Measurements from ENCODE around the gene ADAD2.
A peak's percentile ranks its signal among the peaks of the same experiment; 100 is the strongest.

Gene ADAD2

GRCh38 chr16:84176192-84177053, 14.5 kb upstream of the ADAD2 start:
- DNase-seq (ENCODE audit: low read depth in 3 of 3) = no peak

GRCh38 chr16:84177741-84178073, 13.2 kb upstream of the ADAD2 start:
- peak in 1 of 3 donors; percentile 22 for DNase-seq (ENCODE audit: low read depth in 3 of 3)

DNA sequence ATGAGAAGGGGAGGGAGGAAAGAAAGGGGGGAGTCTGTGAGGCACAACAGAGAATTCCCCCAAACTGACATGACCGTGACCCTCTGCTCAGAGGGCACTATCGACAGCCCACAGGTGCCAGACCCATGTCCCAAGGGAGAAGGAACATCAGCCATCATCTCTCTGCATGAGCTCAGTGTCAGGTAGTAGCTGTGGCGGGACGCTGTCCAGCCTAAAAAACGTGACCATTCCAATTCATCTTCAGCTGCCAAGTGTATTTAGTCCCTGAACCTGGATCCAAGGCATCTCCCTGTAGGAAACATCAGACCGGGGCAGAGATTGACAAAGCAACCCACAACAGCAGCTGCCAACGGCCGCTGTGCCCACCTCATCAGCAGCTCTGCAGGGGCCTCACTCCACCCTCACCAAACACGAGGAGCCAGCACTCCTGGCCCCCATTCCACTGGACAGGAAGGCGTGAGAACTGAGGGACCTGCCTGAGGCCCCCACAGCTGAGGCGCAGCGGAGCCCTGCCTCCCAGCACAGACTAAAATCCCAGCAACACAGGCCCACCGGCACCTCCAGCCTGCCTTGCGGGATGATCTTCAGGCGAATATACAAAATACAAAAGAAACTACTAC, 12.7 kb upstream of the ADAD2 start:
- DNase-seq (ENCODE audit: low read depth in 3 of 3) = no peak

GRCh38 chr16:84178892-84179611, 11.9 kb upstream of the ADAD2 start:
- no peak for DNase-seq (ENCODE audit: low read depth in 3 of 3)

DNA sequence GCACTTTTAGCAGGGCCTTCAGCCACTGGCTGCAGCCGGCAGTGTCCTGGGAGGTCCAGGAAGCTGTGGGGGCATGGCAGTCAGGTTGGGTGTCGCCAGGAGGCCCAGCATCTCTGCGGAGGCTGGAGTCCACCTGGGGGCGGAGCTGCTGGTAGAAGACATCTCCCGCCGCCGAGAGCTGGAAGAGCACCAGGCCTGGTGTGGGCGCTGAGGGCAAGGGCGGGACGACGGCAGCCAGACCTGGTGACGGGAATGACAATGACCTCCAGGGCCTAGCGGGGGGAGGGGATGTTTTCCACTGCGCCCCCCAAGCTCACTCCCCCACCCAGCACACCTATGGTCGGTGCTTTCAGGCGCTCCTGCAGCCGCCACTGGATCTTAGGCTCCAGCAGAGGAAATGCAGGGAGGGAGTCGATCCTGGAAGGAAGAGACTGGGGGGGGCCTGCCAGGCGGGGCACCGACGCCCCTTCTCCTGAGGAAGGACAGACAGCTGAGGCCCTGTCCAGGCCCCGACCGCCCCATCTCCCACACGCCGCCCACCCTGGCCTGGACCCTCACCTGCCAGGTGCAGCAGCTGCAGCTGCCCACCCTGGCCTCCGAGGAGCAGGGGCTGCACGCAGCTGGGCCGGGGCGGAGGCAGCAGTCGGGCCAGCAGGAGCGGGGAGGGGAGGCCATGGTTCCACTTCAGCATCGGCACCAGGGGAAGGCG, 11.2 kb upstream of the ADAD2 start:
- no peak for DNase-seq (ENCODE audit: low read depth in 3 of 3)

DNA sequence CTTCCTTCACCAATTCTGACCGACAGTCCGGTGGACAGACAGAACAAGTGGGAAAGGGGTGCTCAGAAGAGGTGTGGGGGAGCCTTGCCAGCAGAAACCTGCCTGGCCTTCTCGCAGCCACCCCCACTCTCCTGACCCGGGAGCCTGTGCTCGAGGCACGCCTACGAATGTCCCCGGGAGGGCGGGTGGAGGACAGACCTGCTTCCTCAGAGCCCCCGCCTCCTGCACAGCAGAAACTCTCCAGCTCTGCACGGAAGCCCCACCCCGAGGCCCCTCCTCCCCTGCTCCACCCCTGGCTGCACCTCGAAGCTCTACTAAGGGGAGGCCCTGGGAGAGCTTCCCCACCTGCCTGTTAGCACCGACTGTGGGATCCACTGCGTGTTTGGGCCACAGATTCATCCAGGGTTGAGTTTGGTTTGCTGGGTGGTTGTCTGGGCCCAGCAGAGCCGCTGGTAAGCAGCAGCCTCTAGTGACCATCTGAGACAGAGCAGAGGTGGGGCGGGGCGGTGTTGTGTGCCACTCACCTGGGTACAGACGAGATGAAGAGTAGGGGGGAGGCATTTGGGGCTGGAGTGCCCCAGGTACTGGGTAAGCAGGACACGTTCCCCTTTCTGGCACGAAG, 10.3 kb upstream of the ADAD2 start:
- DNase-seq (ENCODE audit: low read depth in 3 of 3) = no peak

DNA sequence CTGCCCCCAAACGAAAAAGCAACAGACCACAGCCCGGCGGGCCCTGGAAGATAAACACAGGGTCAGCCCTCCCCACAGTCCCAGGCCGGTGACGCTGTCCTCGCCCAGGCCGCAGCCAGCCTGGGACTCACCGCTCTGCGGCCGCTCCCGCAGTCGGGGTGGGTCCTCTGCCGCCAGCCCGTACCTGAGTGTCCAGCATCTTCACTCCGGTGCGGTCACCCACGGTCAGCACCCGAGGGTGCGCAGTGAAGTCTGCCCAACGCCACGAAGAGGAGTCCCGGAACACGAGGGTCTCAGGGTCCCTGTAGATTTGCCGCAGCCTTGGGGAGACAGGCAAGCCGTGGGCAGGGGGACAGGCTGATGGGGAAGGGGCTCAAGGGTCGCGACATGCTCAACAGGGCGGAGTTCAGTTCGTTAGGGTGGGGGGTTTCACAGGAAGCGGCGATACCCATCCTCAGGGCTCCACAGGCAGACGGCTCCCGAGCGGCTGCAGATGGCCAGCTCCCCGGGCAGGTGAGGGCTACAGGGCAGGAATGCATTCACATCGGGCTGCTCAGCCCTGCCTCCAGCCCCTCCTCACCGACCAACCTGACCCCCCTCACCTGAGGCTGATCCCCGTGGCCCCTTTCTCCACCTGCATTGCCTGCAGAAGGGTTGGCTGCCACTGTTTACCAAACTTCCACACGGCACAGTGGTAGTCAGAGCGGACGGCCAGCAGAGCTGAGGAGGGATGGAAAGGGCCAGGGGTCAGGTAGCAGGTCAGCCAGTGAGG, 9.6 kb upstream of the ADAD2 start:
- no peak for DNase-seq (ENCODE audit: low read depth in 3 of 3)

GRCh38 chr16:84182104-84182503, 8.9 kb upstream of the ADAD2 start:
- DNase-seq (ENCODE audit: low read depth in 3 of 3) = no peak

DNA sequence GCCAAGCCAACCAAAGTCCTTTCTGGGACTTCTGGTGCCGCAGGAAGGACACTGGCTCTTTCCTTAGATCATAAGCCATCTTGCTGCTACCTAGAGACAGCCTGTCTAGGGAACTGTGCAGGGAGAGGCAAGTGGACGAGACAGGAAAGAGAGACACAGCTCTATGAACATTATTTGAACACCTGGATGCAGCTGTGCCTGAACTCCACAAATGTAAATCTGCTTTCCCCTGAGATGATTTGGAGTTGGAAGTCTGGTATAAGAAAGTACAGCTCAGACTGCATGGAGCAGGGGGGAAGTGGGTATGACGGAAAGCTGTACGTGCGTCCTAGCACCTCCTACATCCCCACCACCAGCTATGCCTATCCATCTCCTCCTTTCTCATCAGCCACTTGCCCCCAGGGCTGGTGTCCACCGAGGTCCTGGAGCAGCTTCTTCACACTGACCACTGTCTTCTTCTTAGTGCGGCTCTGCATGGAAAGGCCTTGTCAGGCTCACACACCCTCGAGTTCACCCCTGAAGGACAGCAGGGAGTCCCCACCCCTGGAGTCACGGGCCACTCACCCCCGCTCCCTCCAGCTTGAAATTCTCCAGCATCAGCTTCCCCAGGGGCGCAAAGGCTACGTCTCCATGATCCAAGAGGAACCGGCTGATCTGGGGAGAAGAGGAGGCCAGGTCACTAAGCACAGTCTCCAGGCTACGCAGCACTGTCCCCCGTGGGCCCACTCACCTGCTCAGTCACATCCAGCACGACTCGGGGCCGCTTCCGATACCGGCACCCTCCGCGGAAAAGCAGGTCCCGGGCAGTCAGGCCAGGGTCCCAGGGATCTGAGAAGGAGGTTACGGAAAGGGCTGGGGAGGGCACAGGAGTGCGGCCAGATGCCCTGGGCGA, 8.0 kb upstream of the ADAD2 start:
- no peak for DNase-seq (ENCODE audit: low read depth in 3 of 3)

- DNase-seq (ENCODE audit: low read depth in 3 of 3) = no peak
Measured at GRCh38 chr16:84183572-84183875, 7.4 kb upstream of the ADAD2 start.

GRCh38 chr16:84183911-84184591, 6.9 kb upstream of the ADAD2 start:
- no peak for DNase-seq (ENCODE audit: low read depth in 3 of 3)

DNA sequence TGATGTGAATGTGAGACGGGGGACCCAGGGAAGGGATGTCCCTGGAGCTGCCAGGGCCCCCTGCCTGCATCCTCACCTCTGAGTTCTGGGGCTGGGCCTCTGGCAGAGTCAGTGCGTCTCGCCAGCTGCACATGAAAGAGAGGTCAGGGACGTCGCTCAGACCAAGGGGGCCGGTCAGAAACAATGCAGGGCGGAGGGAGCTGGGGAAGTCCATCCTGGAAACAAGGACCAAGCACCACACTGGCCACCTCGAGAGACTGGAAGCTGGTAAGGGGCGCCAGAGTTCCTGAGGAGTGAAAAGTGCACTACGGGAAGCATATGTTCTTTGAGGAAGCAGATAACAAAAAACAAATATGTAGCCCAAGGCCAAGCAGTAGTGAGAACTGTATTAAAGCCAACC, 6.2 kb upstream of the ADAD2 start:
- no peak for DNase-seq (ENCODE audit: low read depth in 3 of 3)

DNA sequence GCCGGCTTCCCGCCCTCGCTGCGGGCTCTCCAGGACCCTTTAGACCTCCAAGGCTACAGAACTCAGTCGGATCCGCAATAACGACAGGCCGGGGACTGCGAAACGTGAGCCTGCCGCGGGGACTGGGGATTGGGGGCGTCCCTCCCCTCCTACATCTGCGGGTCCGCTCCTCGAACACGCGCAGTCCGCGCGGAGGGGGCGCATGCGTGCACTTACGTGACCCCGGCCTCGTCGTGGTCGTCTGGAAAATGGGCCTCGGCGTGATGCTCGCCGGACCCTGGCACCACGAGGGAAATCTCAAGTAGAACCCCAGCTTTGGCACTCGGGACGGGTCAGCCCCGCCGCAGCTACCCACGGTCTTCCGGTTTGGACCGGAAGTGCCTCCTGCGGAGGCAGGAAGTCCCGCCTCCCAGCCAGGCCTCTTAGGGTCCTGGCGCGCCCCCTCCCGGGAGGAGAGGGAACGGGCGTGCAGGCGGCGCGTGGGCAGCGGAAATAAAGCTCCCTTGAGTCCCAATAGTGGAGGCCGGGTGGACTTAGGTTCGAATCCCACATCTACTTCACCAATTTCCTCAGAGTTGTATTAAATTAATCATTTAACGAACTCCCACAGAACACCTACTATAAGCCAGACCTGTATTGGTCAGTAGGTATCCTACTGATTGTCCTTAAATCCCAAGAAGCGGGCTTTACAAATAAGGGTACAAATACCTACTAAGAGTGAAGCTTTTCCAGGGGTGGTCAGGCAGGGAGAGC, 4.1 kb upstream of the ADAD2 start, which contains the start of gene TAF1C:
TSS of gene TAF1C (minus strand) at position 373 of the 753 bp plus-strand sequence. CDS start 2,069 bp downstream, outside the sequence.
- peak; percentile 83 to 88 (median 85) for DNase-seq (ENCODE audit: low read depth in 3 of 3)

DNA sequence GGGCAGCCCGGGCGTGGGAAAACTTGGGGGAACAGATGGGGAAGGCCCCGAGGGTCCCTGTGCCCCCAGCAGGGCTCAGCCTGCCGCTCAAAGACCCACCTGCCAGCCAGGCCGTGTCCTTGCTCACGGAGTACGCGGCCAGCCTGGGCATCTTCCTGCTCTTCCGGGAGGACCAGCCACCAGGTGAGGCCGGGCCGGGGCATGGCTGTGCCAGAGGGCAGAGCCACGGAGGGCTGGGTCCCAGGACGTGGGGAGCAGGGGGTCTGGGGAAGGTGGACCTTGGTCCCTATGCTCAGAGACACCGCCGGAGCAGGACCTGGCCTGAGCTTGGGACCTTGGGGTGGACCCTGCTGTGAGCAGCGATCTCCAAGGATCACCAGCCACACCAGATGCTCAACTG, 509 bp downstream of the ADAD2 start:
- DNase-seq (ENCODE audit: low read depth in 3 of 3) = no peak

DNA sequence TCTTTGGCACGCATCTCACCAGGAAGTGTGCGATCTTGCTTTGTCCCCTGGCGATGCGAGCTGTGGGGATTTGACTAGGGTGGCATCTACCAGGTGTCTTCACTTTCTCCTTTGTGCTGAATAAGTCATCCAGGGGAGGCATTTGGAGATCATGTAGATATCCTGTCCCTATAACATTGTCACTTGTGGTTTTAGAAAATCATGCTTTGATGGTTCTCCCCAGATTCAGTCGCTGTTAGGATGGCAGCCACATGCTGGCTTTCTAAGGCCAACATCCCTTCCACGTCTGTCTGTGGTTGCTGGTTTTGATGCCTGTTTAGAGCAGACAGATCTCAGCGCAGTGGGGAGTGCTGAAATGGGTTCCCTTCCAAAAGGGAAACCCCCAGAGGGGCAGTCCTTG, 2.5 kb downstream of the ADAD2 start:
- no peak for DNase-seq (ENCODE audit: low read depth in 3 of 3)

DNA sequence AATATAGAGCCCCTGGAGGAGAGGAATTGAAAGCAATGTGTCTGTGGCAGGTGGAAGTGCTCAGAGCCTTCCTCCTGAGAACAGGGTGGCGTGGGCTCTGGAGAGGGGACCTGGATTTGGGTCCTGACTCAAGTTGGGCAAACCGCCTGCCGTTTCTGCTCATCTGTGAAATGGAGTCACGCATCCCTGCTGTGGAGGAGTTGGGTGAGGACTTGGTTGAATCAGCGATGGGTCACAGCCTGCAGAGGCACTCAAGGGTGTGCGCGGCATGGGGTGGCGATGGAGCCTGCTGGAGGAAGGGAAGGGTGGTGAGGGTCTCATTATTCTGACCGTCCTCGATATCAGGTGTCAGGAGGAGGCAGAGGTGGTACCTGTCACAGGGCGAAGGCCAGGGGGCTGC, 3.1 kb downstream of the ADAD2 start:
- DNase-seq (ENCODE audit: low read depth in 3 of 3) = no peak

DNA sequence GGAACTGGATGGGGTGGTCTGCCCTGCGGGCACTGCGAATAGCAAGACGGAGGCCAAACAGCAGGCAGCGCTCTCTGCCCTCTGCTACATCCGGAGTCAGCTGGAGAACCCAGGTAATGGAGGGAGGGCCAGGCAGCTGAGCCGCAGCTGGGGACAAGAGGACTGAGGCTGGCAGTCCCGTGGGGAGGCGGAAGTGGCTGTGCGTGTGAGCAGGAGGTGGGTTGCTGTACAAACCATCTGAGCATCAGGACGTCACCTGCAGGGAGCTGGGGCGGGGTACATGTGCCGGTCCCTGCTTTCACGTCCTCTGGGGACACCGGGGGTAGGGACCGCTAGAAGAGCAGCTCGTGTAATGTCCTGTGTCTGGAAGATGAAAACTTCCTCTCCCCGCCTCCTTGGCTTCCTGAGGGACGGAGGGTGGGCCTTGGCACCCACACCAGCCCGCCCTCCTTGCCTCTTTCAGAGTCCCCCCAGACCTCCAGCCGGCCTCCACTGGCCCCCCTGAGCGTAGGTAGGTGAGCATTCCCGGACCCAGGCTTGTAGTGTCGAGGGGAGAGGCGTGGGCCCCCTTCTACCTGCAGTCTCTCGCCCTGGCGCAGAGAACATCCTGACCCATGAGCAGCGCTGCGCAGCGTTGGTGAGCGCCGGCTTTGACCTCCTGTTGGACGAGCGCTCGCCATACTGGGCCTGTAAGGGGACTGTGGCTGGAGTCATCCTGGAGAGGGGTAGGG, 3.7 kb downstream of the ADAD2 start:
- DNase-seq (ENCODE audit: low read depth in 3 of 3) = no peak
